Measurements from ENCODE around the gene TSPAN9.

TSPAN9 gene

DNA sequence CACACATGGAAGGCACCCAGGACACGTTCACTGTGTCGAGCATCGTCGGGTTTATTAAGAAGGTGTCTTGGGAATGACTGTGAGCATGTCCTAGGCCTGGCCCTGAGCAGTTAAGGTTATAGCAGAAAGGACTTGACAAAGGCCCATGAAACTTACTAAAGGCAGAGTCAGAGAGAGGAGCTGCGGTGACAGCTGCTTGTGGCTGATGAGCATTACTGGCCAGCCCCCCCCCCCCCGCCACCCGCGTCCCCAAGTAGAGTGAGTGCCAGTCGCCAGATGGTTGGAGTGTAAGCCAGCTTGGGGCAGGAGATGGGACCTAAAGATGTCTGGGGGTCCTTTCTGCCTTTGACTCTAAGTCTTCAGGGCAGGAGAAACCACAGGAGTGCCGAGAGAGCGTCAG, 169.9 kb downstream of the TSPAN9 start:
- peaks cover 6% of the 10 kb centered on the region for H3K4me1 ChIP-seq (ENCODE audit: control insufficient read depth, low read depth, low read length)
- no peaks in the 10 kb centered on the region for H3K27me3 ChIP-seq (ENCODE audit: insufficient read depth, low read length, poor library complexity)
- no peak overlapping the region for H2BK120ac ChIP-seq (ENCODE audit: low read depth, low read length)
- no peak overlapping the region for H3K4me2 ChIP-seq (ENCODE audit: low read length)
- no peak overlapping the region for H2BK5ac ChIP-seq (ENCODE audit: low read length)
- no peaks in the 10 kb centered on the region for H3K79me2 ChIP-seq (ENCODE audit: control insufficient read depth, insufficient read depth, low read length)
- no peak overlapping the region for H3K27ac ChIP-seq (ENCODE audit: low read depth, low read length)
- no CpG with 5 or more reads among the region's 11 CpGs for WGBS (ENCODE audit: extremely low coverage, insufficient coverage, low lambda C conversion rate)
- H3K56ac ChIP-seq (ENCODE audit: low read length), result no peak overlapping the region
- H4K8ac ChIP-seq (ENCODE audit: low read depth, low read length), result no peak overlapping the region
- H3K18ac ChIP-seq (ENCODE audit: low read length), result no peak overlapping the region
- H3K4ac ChIP-seq (ENCODE audit: low read depth, low read length), result no peak overlapping the region
- no peaks in the 10 kb centered on the region for H3K79me1 ChIP-seq (ENCODE audit: low read length)
- no peak overlapping the region for H3K4me3 ChIP-seq (ENCODE audit: low read length)
- no peak overlapping the region for H3K9ac ChIP-seq (ENCODE audit: low read length)
- H2BK15ac ChIP-seq (replicated peaks; ENCODE audit: low read depth), result no peak overlapping the region
- H3K23ac ChIP-seq (ENCODE audit: low read length), result no peak overlapping the region
- DNase-seq, result no peak
- no peaks in the 10 kb centered on the region for H3K36me3 ChIP-seq (ENCODE audit: control insufficient read depth, insufficient read depth, low read length)
- H2AK5ac ChIP-seq (ENCODE audit: low read length), result no peak overlapping the region
- H4K5ac ChIP-seq (ENCODE audit: low read length), result no peak overlapping the region

- H3K23ac ChIP-seq (ENCODE audit: low read length), result no peak overlapping the region
- no peak overlapping the region for H2BK5ac ChIP-seq (ENCODE audit: low read length)
- H2AK5ac ChIP-seq (ENCODE audit: low read length), result no peak overlapping the region
- H3K79me1 ChIP-seq (ENCODE audit: low read length), result no peaks in the 10 kb centered on the region
- no CpG with 5 or more reads among the region's 9 CpGs for WGBS (ENCODE audit: extremely low coverage, insufficient coverage, low lambda C conversion rate)
- DNase-seq, result peak; percentile 33
- H2BK120ac ChIP-seq (ENCODE audit: low read depth, low read length), result no peak overlapping the region
- no peak overlapping the region for H4K5ac ChIP-seq (ENCODE audit: low read length)
- H3K9ac ChIP-seq (ENCODE audit: low read length), result no peak overlapping the region
- H3K79me2 ChIP-seq (ENCODE audit: control insufficient read depth, insufficient read depth, low read length), result no peaks in the 10 kb centered on the region
- no peak overlapping the region for H3K27ac ChIP-seq (ENCODE audit: low read depth, low read length)
- H2BK15ac ChIP-seq (replicated peaks; ENCODE audit: low read depth), result no peak overlapping the region
- no peaks in the 10 kb centered on the region for H3K27me3 ChIP-seq (ENCODE audit: insufficient read depth, low read length, poor library complexity)
- H3K4ac ChIP-seq (ENCODE audit: low read depth, low read length), result no peak overlapping the region
- no peak overlapping the region for H3K4me3 ChIP-seq (ENCODE audit: low read length)
- H3K4me1 ChIP-seq (ENCODE audit: control insufficient read depth, low read depth, low read length), result peaks cover 6% of the 10 kb centered on the region
- no peak overlapping the region for H4K8ac ChIP-seq (ENCODE audit: low read depth, low read length)
- peak overlapping the region; percentile 2 for H3K56ac ChIP-seq (ENCODE audit: low read length)
- H3K4me2 ChIP-seq (ENCODE audit: low read length), result no peak overlapping the region
- no peaks in the 10 kb centered on the region for H3K36me3 ChIP-seq (ENCODE audit: control insufficient read depth, insufficient read depth, low read length)
- no peak overlapping the region for H3K18ac ChIP-seq (ENCODE audit: low read length)
Measured at GRCh38 chr12:3247629-3248161, 170.5 kb downstream of the TSPAN9 start.

GRCh38 chr12:3249081-3249800, 172.1 kb downstream of the TSPAN9 start:
- Histone ChIP-seq H3K9ac (ENCODE audit: low read length) (no peak overlapping the region), H3K18ac (ENCODE audit: low read length) (no peak overlapping the region), H3K27me3 (ENCODE audit: insufficient read depth, low read length, poor library complexity) (no peaks in the 10 kb centered on the region), H2AK5ac (ENCODE audit: low read length) (peak overlapping the region; percentile 81), H3K79me2 (ENCODE audit: control insufficient read depth, insufficient read depth, low read length) (no peaks in the 10 kb centered on the region), H3K4me2 (ENCODE audit: low read length) (no peak overlapping the region), H3K27ac (ENCODE audit: low read depth, low read length) (no peak overlapping the region), H3K4ac (ENCODE audit: low read depth, low read length) (no peak overlapping the region), H2BK15ac (replicated peaks; ENCODE audit: low read depth) (no peak overlapping the region), H3K79me1 (ENCODE audit: low read length) (no peaks in the 10 kb centered on the region), H3K56ac (ENCODE audit: low read length) (peak overlapping the region; percentile 36), H4K5ac (ENCODE audit: low read length) (no peak overlapping the region), H3K4me3 (ENCODE audit: low read length) (no peak overlapping the region), H2BK5ac (ENCODE audit: low read length) (no peak overlapping the region), H4K8ac (ENCODE audit: low read depth, low read length) (no peak overlapping the region), H2BK120ac (ENCODE audit: low read depth, low read length) (no peak overlapping the region), H3K36me3 (ENCODE audit: control insufficient read depth, insufficient read depth, low read length) (no peaks in the 10 kb centered on the region), H3K23ac (ENCODE audit: low read length) (no peak overlapping the region), H3K4me1 (ENCODE audit: control insufficient read depth, low read depth, low read length) (peaks cover 11% of the 10 kb centered on the region)
- WGBS (ENCODE audit: extremely low coverage, insufficient coverage, low lambda C conversion rate), result no CpG with 5 or more reads among the region's 16 CpGs
- DNase-seq, result peak; percentile 44

DNA sequence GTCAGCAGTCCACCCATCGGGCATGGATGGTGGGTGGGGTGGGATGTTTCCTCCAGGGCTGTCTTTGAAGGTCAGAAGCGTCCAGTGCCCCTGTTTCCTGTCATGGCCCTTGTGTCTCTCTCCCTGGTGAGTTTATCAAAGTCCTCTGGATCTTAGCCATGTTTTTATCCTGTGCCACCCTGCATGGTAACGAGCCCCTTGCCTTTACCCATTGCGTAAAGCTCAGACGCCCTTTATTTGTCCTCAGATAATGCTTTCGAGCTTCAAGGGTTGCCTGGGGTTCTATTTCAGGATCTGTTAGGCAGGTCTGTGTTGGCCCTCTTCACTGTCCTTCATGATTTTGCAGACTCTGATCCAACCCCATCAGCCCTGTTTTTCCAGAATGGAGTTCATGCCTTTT, 172.9 kb downstream of the TSPAN9 start:
- no peak overlapping the region for H4K8ac ChIP-seq (ENCODE audit: low read depth, low read length)
- no peaks in the 10 kb centered on the region for H3K79me1 ChIP-seq (ENCODE audit: low read length)
- no peak overlapping the region for H4K5ac ChIP-seq (ENCODE audit: low read length)
- peaks cover 11% of the 10 kb centered on the region for H3K4me1 ChIP-seq (ENCODE audit: control insufficient read depth, low read depth, low read length)
- no peak overlapping the region for H2BK5ac ChIP-seq (ENCODE audit: low read length)
- H3K27me3 ChIP-seq (ENCODE audit: insufficient read depth, low read length, poor library complexity), result no peaks in the 10 kb centered on the region
- H3K79me2 ChIP-seq (ENCODE audit: control insufficient read depth, insufficient read depth, low read length), result no peaks in the 10 kb centered on the region
- H3K9ac ChIP-seq (ENCODE audit: low read length), result no peak overlapping the region
- H3K4me2 ChIP-seq (ENCODE audit: low read length), result no peak overlapping the region
- H3K27ac ChIP-seq (ENCODE audit: low read depth, low read length), result no peak overlapping the region
- no peak overlapping the region for H3K56ac ChIP-seq (ENCODE audit: low read length)
- no peak overlapping the region for H2BK15ac ChIP-seq (replicated peaks; ENCODE audit: low read depth)
- H3K23ac ChIP-seq (ENCODE audit: low read length), result no peak overlapping the region
- no peak overlapping the region for H2BK120ac ChIP-seq (ENCODE audit: low read depth, low read length)
- H3K36me3 ChIP-seq (ENCODE audit: control insufficient read depth, insufficient read depth, low read length), result no peaks in the 10 kb centered on the region
- no peak overlapping the region for H2AK5ac ChIP-seq (ENCODE audit: low read length)
- H3K4me3 ChIP-seq (ENCODE audit: low read length), result no peak overlapping the region
- no peak overlapping the region for H3K18ac ChIP-seq (ENCODE audit: low read length)
- no peak overlapping the region for H3K4ac ChIP-seq (ENCODE audit: low read depth, low read length)
- no peak for DNase-seq
- no CpG with 5 or more reads among the region's 6 CpGs for WGBS (ENCODE audit: extremely low coverage, insufficient coverage, low lambda C conversion rate)

- no peak overlapping the region for H3K4ac ChIP-seq (ENCODE audit: low read depth, low read length)
- no peak overlapping the region for H3K23ac ChIP-seq (ENCODE audit: low read length)
Measured at GRCh38 chr12:3250576-3250975, 173.4 kb downstream of the TSPAN9 start.

GRCh38 chr12:3251067-3251466, 173.9 kb downstream of the TSPAN9 start:
- no peak overlapping the region for H3K4me2 ChIP-seq (ENCODE audit: low read length)
- H3K56ac ChIP-seq (ENCODE audit: low read length), result no peak overlapping the region
- DNase-seq, result no peak
- H3K4me1 ChIP-seq (ENCODE audit: control insufficient read depth, low read depth, low read length), result peaks cover 13% of the 10 kb centered on the region
- H3K27ac ChIP-seq (ENCODE audit: low read depth, low read length), result no peak overlapping the region
- H4K5ac ChIP-seq (ENCODE audit: low read length), result no peak overlapping the region
- no peak overlapping the region for H2BK5ac ChIP-seq (ENCODE audit: low read length)
- no peak overlapping the region for H4K8ac ChIP-seq (ENCODE audit: low read depth, low read length)
- H3K27me3 ChIP-seq (ENCODE audit: insufficient read depth, low read length, poor library complexity), result no peaks in the 10 kb centered on the region
- H3K4me3 ChIP-seq (ENCODE audit: low read length), result no peak overlapping the region
- no peak overlapping the region for H3K9ac ChIP-seq (ENCODE audit: low read length)
- H3K23ac ChIP-seq (ENCODE audit: low read length), result no peak overlapping the region
- no peak overlapping the region for H3K18ac ChIP-seq (ENCODE audit: low read length)
- H3K4ac ChIP-seq (ENCODE audit: low read depth, low read length), result no peak overlapping the region
- no peak overlapping the region for H2AK5ac ChIP-seq (ENCODE audit: low read length)
- no peak overlapping the region for H2BK15ac ChIP-seq (replicated peaks; ENCODE audit: low read depth)
- no peaks in the 10 kb centered on the region for H3K79me1 ChIP-seq (ENCODE audit: low read length)
- no peaks in the 10 kb centered on the region for H3K79me2 ChIP-seq (ENCODE audit: control insufficient read depth, insufficient read depth, low read length)
- H3K36me3 ChIP-seq (ENCODE audit: control insufficient read depth, insufficient read depth, low read length), result no peaks in the 10 kb centered on the region
- no peak overlapping the region for H2BK120ac ChIP-seq (ENCODE audit: low read depth, low read length)
- WGBS (ENCODE audit: extremely low coverage, insufficient coverage, low lambda C conversion rate), result no CpG with 5 or more reads among the region's 5 CpGs

More at GRCh38 chr12:3250576-3250975, 173.4 kb downstream of the TSPAN9 start:
- H3K79me2 ChIP-seq (ENCODE audit: control insufficient read depth, insufficient read depth, low read length), result no peaks in the 10 kb centered on the region
- H2BK120ac ChIP-seq (ENCODE audit: low read depth, low read length), result no peak overlapping the region
- no peak overlapping the region for H3K9ac ChIP-seq (ENCODE audit: low read length)
- H2BK15ac ChIP-seq (replicated peaks; ENCODE audit: low read depth), result no peak overlapping the region
- peaks cover 11% of the 10 kb centered on the region for H3K4me1 ChIP-seq (ENCODE audit: control insufficient read depth, low read depth, low read length)
- no peak overlapping the region for H4K5ac ChIP-seq (ENCODE audit: low read length)
- H2BK5ac ChIP-seq (ENCODE audit: low read length), result no peak overlapping the region
- no peak for DNase-seq
- H2AK5ac ChIP-seq (ENCODE audit: low read length), result no peak overlapping the region
- no peak overlapping the region for H4K8ac ChIP-seq (ENCODE audit: low read depth, low read length)
- H3K4me3 ChIP-seq (ENCODE audit: low read length), result no peak overlapping the region
- H3K27me3 ChIP-seq (ENCODE audit: insufficient read depth, low read length, poor library complexity), result no peaks in the 10 kb centered on the region
- no peaks in the 10 kb centered on the region for H3K79me1 ChIP-seq (ENCODE audit: low read length)
- H3K4me2 ChIP-seq (ENCODE audit: low read length), result no peak overlapping the region
- WGBS (ENCODE audit: extremely low coverage, insufficient coverage, low lambda C conversion rate), result no CpG with 5 or more reads among the region's 8 CpGs
- no peak overlapping the region for H3K56ac ChIP-seq (ENCODE audit: low read length)
- no peak overlapping the region for H3K27ac ChIP-seq (ENCODE audit: low read depth, low read length)
- H3K18ac ChIP-seq (ENCODE audit: low read length), result no peak overlapping the region
- H3K36me3 ChIP-seq (ENCODE audit: control insufficient read depth, insufficient read depth, low read length), result no peaks in the 10 kb centered on the region
